WTC11 (cell line): ENCODE results near the gene HORMAD1. TPM values are rescaled to one million over a fixed set of nuclear protein-coding genes. Genes with fewer than 3 reads are reported as not detected.

ENCODE experiments used
- ATAC-seq: fragments of 200-7000 bp; cut with Tn5 transposase; 2 replicates; pipeline ENCODE4 v1.10.0; 2021; ENCODE audit warnings: mild to moderate bottlenecking, moderate library complexity
- CTCF ChIA-PET: fragments of 300-600 bp; sonication (Branson Sonifier 250); formaldehyde crosslinking; loops from one replicate; lab custom pipeline; 2021; ENCODE audit warnings: antibody characterized with exemption; lab: Charles Lee
- POLR2A ChIA-PET: fragments of 350-600 bp; sonication (Branson Sonifier 250); formaldehyde crosslinking; loops from one replicate; lab custom pipeline; 2021; ENCODE audit warnings: antibody characterized with exemption; lab: Charles Lee
- DNase-seq: peaks from one replicate; pipeline ENCODE4 v3.0.0; 2021; ENCODE audit warnings: low spot score
- H3K27ac Mint-ChIP-seq: 2 replicates; pipeline ENCODE4 v1.8.0; 2021; ENCODE audit warnings: mixed read lengths
- H3K27me3 Mint-ChIP-seq: 2 replicates; pipeline ENCODE4 v1.8.0; 2021; ENCODE audit warnings: low read depth, mild to moderate bottlenecking, moderate library complexity, mixed read lengths
- H3K36me3 Mint-ChIP-seq: 2 replicates; pipeline ENCODE4 v1.8.0; 2021; ENCODE audit warnings: mixed read lengths
- H3K4me1 Mint-ChIP-seq: 2 replicates; pipeline ENCODE4 v1.8.0; 2022; ENCODE audit warnings: mixed read lengths
- H3K4me3 Mint-ChIP-seq: 2 replicates; pipeline ENCODE4 v1.8.0; 2021; ENCODE audit warnings: mild to moderate bottlenecking, moderate library complexity, mixed read lengths
- H3K9me3 Mint-ChIP-seq: 2 replicates; pipeline ENCODE4 v1.8.0; 2021; ENCODE audit warnings: mixed read lengths
- AFF4 ChIP-seq: sonication (generic); formaldehyde crosslinking; IDR thresholded peaks from 2 replicates; pipeline ENCODE4 v1.8.1; 2023; ENCODE audit warnings: mild to moderate bottlenecking, missing genetic modification reagents, borderline replicate concordance
- ATF3 ChIP-seq: sonication (generic); formaldehyde crosslinking; conservative IDR thresholded peaks from 2 replicates; pipeline ENCODE4 v1.8.1; 2022; ENCODE audit warnings: mild to moderate bottlenecking, missing genetic modification reagents
- CDX4 ChIP-seq: fragments of 250-450 bp; sonication (Bioruptor Pico); IDR thresholded peaks from 2 replicates; pipeline ENCODE4 v1.9.0; 2021; ENCODE audit warnings: moderate library complexity, mild to moderate bottlenecking, inconsistent platforms, borderline replicate concordance
- CREM ChIP-seq: sonication (generic); formaldehyde crosslinking; IDR thresholded peaks from 2 replicates; pipeline ENCODE4 v1.8.1; 2022; ENCODE audit warnings: mild to moderate bottlenecking, missing genetic modification reagents, moderate library complexity
- ELF4 ChIP-seq: sonication (generic); formaldehyde crosslinking; IDR thresholded peaks from 2 replicates; pipeline ENCODE4 v1.8.1; 2022; ENCODE audit warnings: low read depth, mild to moderate bottlenecking, moderate library complexity, missing genetic modification reagents
- ETV6 ChIP-seq: sonication (generic); formaldehyde crosslinking; IDR thresholded peaks from 2 replicates; pipeline ENCODE4 v1.8.1; 2022; ENCODE audit warnings: mild to moderate bottlenecking, missing genetic modification reagents
- GRHL2 ChIP-seq: fragments of 250-450 bp; sonication (Bioruptor Pico); IDR thresholded peaks from 2 replicates; pipeline ENCODE4 v1.8.0; 2022; ENCODE audit warnings: mild to moderate bottlenecking, moderate library complexity; ENCODE audit not compliant: insufficient replicate concordance, severe bottlenecking
- GTF2I ChIP-seq: fragments of 250-450 bp; sonication (Bioruptor Pico); conservative IDR thresholded peaks from 2 replicates; pipeline ENCODE4 v1.4.0; 2021; ENCODE audit warnings: mild to moderate bottlenecking
- HMGXB4 ChIP-seq: sonication (generic); formaldehyde crosslinking; IDR thresholded peaks from 2 replicates; pipeline ENCODE4 v1.8.1; 2023; ENCODE audit warnings: mild to moderate bottlenecking, moderate library complexity, missing genetic modification reagents
- IRF2 ChIP-seq: sonication (generic); formaldehyde crosslinking; IDR thresholded peaks from 2 replicates; pipeline ENCODE4 v1.8.0; 2022; ENCODE audit warnings: low read depth, missing genetic modification reagents, borderline replicate concordance
- KAT7 ChIP-seq: sonication (generic); formaldehyde crosslinking; IDR thresholded peaks from 2 replicates; pipeline ENCODE4 v1.8.1; 2023; ENCODE audit warnings: missing genetic modification reagents, mild to moderate bottlenecking, borderline replicate concordance
- OVOL2 ChIP-seq: fragments of 250-450 bp; sonication (Bioruptor Pico); IDR thresholded peaks from 2 replicates; pipeline ENCODE4 v1.9.0; 2021; ENCODE audit warnings: mild to moderate bottlenecking, borderline replicate concordance
- PRDM15 ChIP-seq: sonication (generic); formaldehyde crosslinking; IDR thresholded peaks from 2 replicates; pipeline ENCODE4 v1.8.0; 2022; ENCODE audit warnings: missing genetic modification reagents
- RELA ChIP-seq: sonication (generic); formaldehyde crosslinking; IDR thresholded peaks from 2 replicates; pipeline ENCODE4 v1.8.1; 2022; ENCODE audit warnings: missing genetic modification reagents, mild to moderate bottlenecking, borderline replicate concordance
- RORB ChIP-seq: fragments of 250-450 bp; sonication (Bioruptor Pico); IDR thresholded peaks from 2 replicates; pipeline ENCODE4 v1.9.0; 2021; ENCODE audit warnings: mild to moderate bottlenecking
- SP1 ChIP-seq: sonication (generic); formaldehyde crosslinking; conservative IDR thresholded peaks from 2 replicates; pipeline ENCODE4 v1.8.1; 2022; ENCODE audit warnings: missing genetic modification reagents
- TP53 ChIP-seq: sonication (generic); formaldehyde crosslinking; IDR thresholded peaks from 2 replicates; pipeline ENCODE4 v1.8.1; 2023; ENCODE audit warnings: mild to moderate bottlenecking, missing genetic modification reagents
- ZBTB43 ChIP-seq: sonication (generic); formaldehyde crosslinking; IDR thresholded peaks from 2 replicates; pipeline ENCODE4 v1.8.1; 2023; ENCODE audit warnings: mild to moderate bottlenecking, missing genetic modification reagents
- ZNF232 ChIP-seq: sonication (generic); formaldehyde crosslinking; IDR thresholded peaks from 2 replicates; pipeline ENCODE4 v1.8.0; 2022; ENCODE audit warnings: mild to moderate bottlenecking, missing genetic modification reagents
- ZNF671 ChIP-seq: fragments of 250-450 bp; sonication (Bioruptor Pico); IDR thresholded peaks from 2 replicates; pipeline ENCODE4 v1.8.0; 2021; ENCODE audit warnings: mild to moderate bottlenecking
- total RNA-seq: library from RNA; stranded (reverse); gene quantifications from 3 replicates; pipeline ENCODE4 v1.2.3, GENCODE V29; 2021

HORMAD1 gene
- total RNA-seq, 1 experiment from 2014 or later = not detected

GRCh38 chr1:150724336-150724735 is 3.6 kb upstream of the HORMAD1 start:
- DNase-seq = no peak
- POLR2A ChIA-PET = no interaction called here
- Mint-ChIP-seq H3K4me3 (no peak overlapping the region), H3K27ac (no peak overlapping the region), H3K4me1 (no peaks in the 10 kb centered on the region), H3K9me3 (peaks cover 9% of the 10 kb centered on the region), H3K27me3 (no peaks in the 10 kb centered on the region), H3K36me3 (no peaks in the 10 kb centered on the region)
- CTCF ChIA-PET = no interaction called here
- no peak for ATAC-seq
- TF ChIP-seq GTF2I (no peak), AFF4 (CRISPR knock-in tag) (no peak), SP1 (CRISPR knock-in tag) (no peak), PRDM15 (CRISPR knock-in tag) (no peak)

GRCh38 chr1:150720098-150720497 is 597 bp downstream of the HORMAD1 start:
- CTCF ChIA-PET = no interaction called here

More at GRCh38 chr1:150720098-150720497, 597 bp downstream of the HORMAD1 start:
- H3K36me3 Mint-ChIP-seq = no peaks in the 10 kb centered on the region
- no peaks in the 10 kb centered on the region for H3K4me1 Mint-ChIP-seq
- no peaks in the 10 kb centered on the region for H3K27me3 Mint-ChIP-seq
- ATAC-seq = no peak
- peaks cover 9% of the 10 kb centered on the region for H3K9me3 Mint-ChIP-seq
- no peak for DNase-seq
- POLR2A ChIA-PET = no interaction called here
- no peak overlapping the region for H3K4me3 Mint-ChIP-seq
- TF ChIP-seq ATF3 (CRISPR knock-in tag) = no peak
- no peak for TF ChIP-seq ZNF671 (CRISPR knock-in tag)
- no peak for TF ChIP-seq RORB (CRISPR knock-in tag)
- TF ChIP-seq ZBTB43 (CRISPR knock-in tag) = no peak
- no peak for TF ChIP-seq ELF4 (CRISPR knock-in tag)
- TF ChIP-seq TP53 (CRISPR knock-in tag) = no peak
- TF ChIP-seq IRF2 (CRISPR knock-in tag) = no peak
- TF ChIP-seq ETV6 (CRISPR knock-in tag) = no peak
- no peak for TF ChIP-seq CREM (CRISPR knock-in tag)
- no peak for TF ChIP-seq KAT7 (CRISPR knock-in tag)
- no peak for TF ChIP-seq HMGXB4
- no peak for TF ChIP-seq AFF4 (CRISPR knock-in tag)
- TF ChIP-seq RELA (CRISPR knock-in tag) = no peak
- TF ChIP-seq CDX4 (CRISPR knock-in tag) = no peak
- TF ChIP-seq OVOL2 (CRISPR knock-in tag) = no peak
- no peak for TF ChIP-seq GRHL2 (CRISPR knock-in tag)
- no peak for TF ChIP-seq ZNF232 (CRISPR knock-in tag)
- H3K27ac Mint-ChIP-seq = no peak overlapping the region
